ENCODE data around the gene PGGT1B. TPM values are rescaled to one million over a fixed set of nuclear protein-coding genes. Genes with fewer than 3 reads are reported as not detected.
"Not testable (repeated sequence)": the region's sequence is repeated elsewhere in the genome, so short reads cannot be mapped to it uniquely, and the experiment has no call there.

Gene PGGT1B
- total RNA-seq, 3 donors from 2014 or later (not counting 1 experiment from before 2014, with no cell fraction given) = 39.5 to 60.1 (median 46.1) TPM

DNA sequence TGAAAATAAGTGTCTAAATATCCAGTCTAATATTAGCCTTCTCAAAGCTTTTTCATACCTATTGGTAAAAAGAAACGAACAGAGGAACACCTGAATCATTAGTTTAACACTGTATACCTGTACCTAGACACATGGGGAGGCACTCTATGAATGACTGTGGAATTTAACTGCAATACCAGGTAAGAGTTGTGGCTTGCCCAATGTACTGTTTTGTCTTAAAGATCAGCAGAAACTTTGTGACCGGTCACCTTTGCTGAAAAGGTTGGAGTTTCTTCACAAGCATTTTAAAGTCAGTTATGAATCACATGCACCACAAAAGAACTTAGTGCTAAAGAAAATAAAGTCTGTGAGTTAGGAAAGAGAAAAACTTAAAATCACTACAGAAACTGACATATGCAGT is 2.4 kb downstream of the PGGT1B start:
- 80% methylated on average over 1 of the region's 2 CpGs for WGBS (ENCODE audit: insufficient coverage)
- Histone ChIP-seq H3K9me3 (ENCODE audit: control insufficient read depth, insufficient read depth, low read length) (no peaks in the 10 kb centered on the region), H3K36me3 (ENCODE audit: control insufficient read depth, insufficient read depth, low read length) (peaks cover 8% of the 10 kb centered on the region), H3K4me3 (ENCODE audit: low read length) (no peak overlapping the region), H3K27me3 (ENCODE audit: control insufficient read depth, insufficient read depth, low read length) (no peaks in the 10 kb centered on the region), H3K27ac (ENCODE audit: low read length) (no peak overlapping the region), H3K4me1 (ENCODE audit: control insufficient read depth, insufficient read depth, low read length) (peaks cover 8% of the 10 kb centered on the region)
- DNase-seq (no peak), ATAC-seq (no peak)
- H3K27me3 Mint-ChIP-seq (ENCODE audit: low read depth in 2 of 2) = no peaks in the 10 kb centered on the region
- intact Hi-C loops (cut with micrococcal nuclease) = loop anchor here (5.0 kb wide), 1 partner anchor 158 kb away; no protein-coding TSS in a partner anchor
- no peak overlapping the region for H3K27ac Mint-ChIP-seq
- no peak overlapping the region for H3K4me3 Mint-ChIP-seq
- H3K36me3 Mint-ChIP-seq = peaks cover 6% of the 10 kb centered on the region
- H3K9me3 Mint-ChIP-seq = no peaks in the 10 kb centered on the region
- H3K4me1 Mint-ChIP-seq = peaks cover 68 to 70% of the 10 kb centered on the region in 2 donors
- TF ChIP-seq, protein P1, sequence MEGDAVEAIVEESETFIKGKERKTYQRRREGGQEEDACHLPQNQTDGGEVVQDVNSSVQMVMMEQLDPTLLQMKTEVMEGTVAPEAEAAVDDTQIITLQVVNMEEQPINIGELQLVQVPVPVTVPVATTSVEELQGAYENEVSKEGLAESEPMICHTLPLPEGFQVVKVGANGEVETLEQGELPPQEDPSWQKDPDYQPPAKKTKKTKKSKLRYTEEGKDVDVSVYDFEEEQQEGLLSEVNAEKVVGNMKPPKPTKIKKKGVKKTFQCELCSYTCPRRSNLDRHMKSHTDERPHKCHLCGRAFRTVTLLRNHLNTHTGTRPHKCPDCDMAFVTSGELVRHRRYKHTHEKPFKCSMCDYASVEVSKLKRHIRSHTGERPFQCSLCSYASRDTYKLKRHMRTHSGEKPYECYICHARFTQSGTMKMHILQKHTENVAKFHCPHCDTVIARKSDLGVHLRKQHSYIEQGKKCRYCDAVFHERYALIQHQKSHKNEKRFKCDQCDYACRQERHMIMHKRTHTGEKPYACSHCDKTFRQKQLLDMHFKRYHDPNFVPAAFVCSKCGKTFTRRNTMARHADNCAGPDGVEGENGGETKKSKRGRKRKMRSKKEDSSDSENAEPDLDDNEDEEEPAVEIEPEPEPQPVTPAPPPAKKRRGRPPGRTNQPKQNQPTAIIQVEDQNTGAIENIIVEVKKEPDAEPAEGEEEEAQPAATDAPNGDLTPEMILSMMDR (IDR thresholded peaks at IDR 0.05) = no peak

DNA sequence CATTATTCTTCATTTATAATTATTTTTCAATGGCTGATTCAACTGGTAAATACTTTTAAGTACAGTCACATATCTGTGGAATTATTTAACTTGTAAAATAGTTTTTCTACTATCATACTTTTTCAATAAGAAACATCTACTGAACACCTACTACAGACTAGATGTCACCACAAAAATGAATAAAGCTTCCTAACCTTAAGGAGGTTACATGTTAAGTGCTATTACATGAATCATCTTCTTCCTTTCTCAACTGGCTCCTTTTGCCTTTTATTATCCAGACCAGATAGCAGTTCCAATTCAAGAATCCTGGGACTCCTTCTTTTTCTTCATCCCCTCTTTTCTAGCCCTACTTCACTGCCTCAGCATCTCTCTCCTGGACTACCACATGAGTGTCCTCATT is 4.7 kb downstream of the PGGT1B start:
- intact Hi-C loops (cut with micrococcal nuclease) = no loop called here
- H3K27ac ChIP-seq (ENCODE audit: low read length) = no peak overlapping the region
- TF ChIP-seq, protein P1 (IDR thresholded peaks at IDR 0.05) = no peak
- H3K27ac Mint-ChIP-seq = peak overlapping the region in 1 of 2 donors; percentile 32
- H3K4me1 Mint-ChIP-seq = peaks cover 74 to 79% of the 10 kb centered on the region in 2 donors
- H3K9me3 ChIP-seq (ENCODE audit: control insufficient read depth, insufficient read depth, low read length) = no peaks in the 10 kb centered on the region
- peaks cover 4% of the 10 kb centered on the region for H3K36me3 Mint-ChIP-seq
- H3K27me3 ChIP-seq (ENCODE audit: control insufficient read depth, insufficient read depth, low read length) = no peaks in the 10 kb centered on the region
- DNase-seq = no peak
- no peaks in the 10 kb centered on the region for H3K27me3 Mint-ChIP-seq (ENCODE audit: low read depth in 2 of 2)
- H3K9me3 Mint-ChIP-seq = no peaks in the 10 kb centered on the region
- H3K4me3 Mint-ChIP-seq = no peak overlapping the region
- peaks cover 8% of the 10 kb centered on the region for H3K4me1 ChIP-seq (ENCODE audit: control insufficient read depth, insufficient read depth, low read length)
- no peak overlapping the region for H3K4me3 ChIP-seq (ENCODE audit: low read length)
- peaks cover 8% of the 10 kb centered on the region for H3K36me3 ChIP-seq (ENCODE audit: control insufficient read depth, insufficient read depth, low read length)
- no peak for ATAC-seq

DNA sequence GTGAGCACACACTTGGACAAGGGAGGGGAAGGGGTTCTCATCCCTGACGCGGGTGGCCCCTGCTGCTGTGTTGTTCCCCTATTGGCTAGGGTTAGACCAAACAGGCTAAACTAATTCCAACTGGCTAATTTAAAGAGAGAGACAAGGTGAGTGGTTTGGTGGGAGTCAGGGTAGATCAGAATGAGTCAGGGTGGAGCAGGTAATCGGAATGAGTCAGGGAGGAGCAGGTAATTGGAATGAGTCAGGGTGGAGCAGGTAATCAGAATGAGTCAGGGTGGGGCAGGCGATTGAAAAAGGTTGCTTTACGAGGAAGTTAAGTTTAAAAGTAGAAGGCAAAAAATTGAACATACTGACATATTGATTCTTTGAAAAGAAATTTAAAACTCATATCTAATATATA is 13.3 kb downstream of the PGGT1B start:
- not testable (repeated sequence) for H3K4me3 Mint-ChIP-seq

DNA sequence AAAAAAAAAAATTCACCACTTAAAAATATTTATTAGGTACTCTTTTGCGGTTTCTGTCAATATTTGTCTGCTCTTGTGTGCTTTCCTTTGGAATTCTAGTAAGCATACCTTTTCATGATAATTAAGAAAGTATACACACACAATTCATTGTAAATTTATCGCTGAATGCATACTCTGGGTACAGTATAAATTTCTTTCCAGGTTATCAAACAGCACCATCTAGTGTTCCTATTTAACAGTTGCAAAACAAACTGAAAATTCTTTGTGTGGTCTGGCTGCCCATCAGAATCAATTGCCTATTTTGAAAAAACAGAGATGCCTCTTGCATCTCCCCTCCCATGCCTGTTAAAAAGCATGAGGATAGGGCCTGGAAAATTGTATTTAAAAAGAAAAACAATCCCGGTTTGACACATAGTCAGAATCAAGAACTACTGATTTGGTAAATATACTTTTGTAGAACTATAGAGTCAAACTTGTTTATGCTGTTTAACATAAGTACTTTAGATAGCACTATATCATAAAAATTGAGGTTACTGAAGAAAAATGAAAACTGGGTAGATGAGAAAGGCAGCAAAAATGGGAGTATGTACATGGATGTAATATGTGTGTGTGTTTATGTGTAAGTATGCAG is 16.2 kb downstream of the PGGT1B start:
- Mint-ChIP-seq H3K27me3 (ENCODE audit: low read depth in 2 of 2) (no peaks in the 10 kb centered on the region), H3K4me1 (peaks cover 31 to 40% of the 10 kb centered on the region in 2 donors), H3K27ac (no peak overlapping the region), H3K36me3 (no peaks in the 10 kb centered on the region), H3K4me3 (no peak overlapping the region), H3K9me3 (no peaks in the 10 kb centered on the region)
- Histone ChIP-seq H3K4me3 (ENCODE audit: low read length) (no peak overlapping the region), H3K9me3 (ENCODE audit: control insufficient read depth, insufficient read depth, low read length) (no peaks in the 10 kb centered on the region), H3K4me1 (ENCODE audit: control insufficient read depth, insufficient read depth, low read length) (no peaks in the 10 kb centered on the region), H3K36me3 (ENCODE audit: control insufficient read depth, insufficient read depth, low read length) (peaks cover 6% of the 10 kb centered on the region), H3K27me3 (ENCODE audit: control insufficient read depth, insufficient read depth, low read length) (no peaks in the 10 kb centered on the region), H3K27ac (ENCODE audit: low read length) (no peak overlapping the region)
- TF ChIP-seq, protein P1 (IDR thresholded peaks at IDR 0.05) = peak; percentile 90
- DNase-seq = peak in 1 of 2 donors; percentile 60
- peak; percentile 64 to 77 (median 72) for ATAC-seq
- intact Hi-C loops (cut with micrococcal nuclease) = loop anchor here (1.0 to 2.0 kb wide), 2 partner anchors 148 to 1634 kb away; no protein-coding TSS in a partner anchor
- 29% methylated on average over 1 of the region's 3 CpGs for WGBS (ENCODE audit: insufficient coverage)

More for the DNA sequence above, 13.3 kb downstream of the PGGT1B start:
- H3K27ac Mint-ChIP-seq; H3K27me3 Mint-ChIP-seq (ENCODE audit: low read depth in 2 of 2); H3K27ac ChIP-seq (ENCODE audit: low read length); H3K4me1 ChIP-seq (ENCODE audit: control insufficient read depth, insufficient read depth, low read length); H3K9me3 ChIP-seq (ENCODE audit: control insufficient read depth, insufficient read depth, low read length); DNase-seq; H3K4me3 ChIP-seq (ENCODE audit: low read length); intact Hi-C loops (cut with micrococcal nuclease); H3K27me3 ChIP-seq (ENCODE audit: control insufficient read depth, insufficient read depth, low read length); H3K36me3 Mint-ChIP-seq; H3K9me3 Mint-ChIP-seq; H3K36me3 ChIP-seq (ENCODE audit: control insufficient read depth, insufficient read depth, low read length); ATAC-seq: not testable (repeated sequence)
- 83% methylated on average over 4 of the region's 5 CpGs for WGBS (ENCODE audit: insufficient coverage)
- peaks cover 29 to 33% of the 10 kb centered on the region in 2 donors for H3K4me1 Mint-ChIP-seq

Measured in natural killer cell (primary cell).